ENCODE results near the gene CAMK2D.

- TF ChIP-seq TAF1 (IDR thresholded peaks at IDR 0.05; ENCODE audit: borderline replicate concordance, insufficient read depth, low read length): no peak
- TF ChIP-seq REST (IDR thresholded peaks at IDR 0.05; ENCODE audit: insufficient read depth in 1 of 2, low read depth in 2 of 2, low read length in 2 of 2): no peak
Observed at GRCh38 chr4:113764720-113765264, 3.3 kb upstream of the CAMK2D start.

Data from PFSK-1 (cell line).